Activated CD8-positive, alpha-beta T cell treated with anti-CD3 and anti-CD28 coated beads, Interleukin-2, amount 10 ng/mL, durations not matched to agents 7 days and 5 days (primary cell): Measurements from ENCODE around the gene STEAP1. TPM values are rescaled to one million over a fixed set of nuclear protein-coding genes. Genes with fewer than 3 reads are reported as not detected.
"Not testable (repeated sequence)": the region's sequence is repeated elsewhere in the genome, so short reads cannot be mapped to it uniquely, and the experiment has no call there.

Source experiments
- ATAC-seq: fragments of 150-1000 bp; cut with Tn5 transposase; one replicate; pipeline ENCODE4 v1.10.0; 2021; ENCODE audit warnings: moderate library complexity
- CTCF ChIA-PET: fragments of 350-600 bp; sonication (Branson Sonifier 250); formaldehyde crosslinking; loops from one replicate; lab custom pipeline; 2021; ENCODE audit warnings: antibody characterized with exemption; lab: Charles Lee
- POLR2A ChIA-PET: fragments of 350-600 bp; sonication (Branson Sonifier 250); formaldehyde crosslinking; loops from one replicate; lab custom pipeline; 2021; ENCODE audit warnings: antibody characterized with exemption; lab: Charles Lee
- DNase-seq: peaks from one replicate; pipeline ENCODE4 v3.0.0-alpha.2; 2020
- H3K27ac Mint-ChIP-seq: one replicate; pipeline ENCODE4 v1.8.0; 2021; ENCODE audit warnings: mild to moderate bottlenecking, mixed read lengths
- H3K27me3 Mint-ChIP-seq: one replicate; pipeline ENCODE4 v1.8.0; 2021; ENCODE audit warnings: low read depth, mixed read lengths
- H3K36me3 Mint-ChIP-seq: one replicate; pipeline ENCODE4 v1.8.0; 2021; ENCODE audit warnings: low read depth, mixed read lengths
- H3K4me1 Mint-ChIP-seq: one replicate; pipeline ENCODE4 v1.8.0; 2021; ENCODE audit warnings: low read depth, mixed read lengths
- H3K4me3 Mint-ChIP-seq: one replicate; pipeline ENCODE4 v1.8.0; 2021; ENCODE audit warnings: mild to moderate bottlenecking, mixed read lengths
- H3K9me3 Mint-ChIP-seq: one replicate; pipeline ENCODE4 v1.8.0; 2022; ENCODE audit warnings: mixed read lengths; ENCODE audit not compliant: insufficient read depth
- total RNA-seq, 2 experiments: library from RNA; stranded (reverse); gene quantifications; one replicate each; pipeline ENCODE4 v1.2.3, GENCODE V29; 2021

Gene STEAP1
- not detected for total RNA-seq

DNA sequence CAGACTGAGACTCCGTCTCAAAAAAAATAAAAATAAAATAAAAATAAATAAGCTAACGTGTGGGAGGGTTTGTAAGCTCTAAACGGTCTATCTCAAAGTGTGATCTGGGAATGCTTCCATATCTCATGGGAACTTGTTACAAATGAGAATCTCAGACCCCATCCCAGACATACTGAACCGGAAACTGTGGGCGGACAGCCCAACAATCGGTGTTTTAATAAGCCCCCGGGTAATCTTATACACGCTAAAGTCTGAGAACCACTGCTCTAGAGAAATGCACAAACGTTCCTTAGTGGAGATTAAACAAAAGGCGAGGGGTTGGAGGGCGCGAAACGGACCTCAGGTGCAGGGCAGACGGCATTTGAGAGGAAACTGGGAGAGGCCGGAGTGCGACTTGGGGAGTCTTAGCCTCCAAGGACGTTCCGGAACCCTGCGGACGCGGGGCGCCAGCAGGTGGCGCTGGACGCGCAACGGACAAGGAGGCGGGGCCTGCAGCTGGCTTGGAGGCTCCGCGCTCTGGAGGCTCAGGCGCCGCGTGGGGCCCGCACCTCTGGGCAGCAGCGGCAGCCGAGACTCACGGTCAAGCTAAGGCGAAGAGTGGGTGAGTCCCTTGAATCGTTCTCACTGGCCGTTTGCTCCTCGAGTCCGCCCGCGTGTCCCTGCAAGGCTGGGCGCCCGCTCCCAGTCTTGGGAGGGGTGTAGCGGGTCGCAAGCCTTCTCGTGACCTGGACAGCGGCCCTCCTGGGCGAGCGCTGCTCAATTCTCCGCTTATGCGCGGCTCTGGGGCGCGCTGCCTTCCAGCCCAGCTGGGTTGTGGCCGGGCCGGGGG lies at the start of gene STEAP1:
STEAP1 (plus strand) TSS at position 527 of the 829 bp plus-strand sequence. CDS start 5,320 bp downstream, outside the sequence.
- POLR2A ChIA-PET, H3K36me3 Mint-ChIP-seq, H3K9me3 Mint-ChIP-seq, H3K4me1 Mint-ChIP-seq, H3K27ac Mint-ChIP-seq: not testable (repeated sequence)
- Mint-ChIP-seq H3K4me3 (peak within 1 kb of the TSS; percentile 45), H3K27me3 (peaks cover 22% of the 10 kb centered on the region)
- CTCF ChIA-PET, result interaction anchor here (1.1 to 2.3 kb wide), 8 partner anchors 57 to 274 kb away, joined by 3 to 26 read pairs (median 4); partner anchors contain the start of gene STEAP2
- peak; percentile 100 for ATAC-seq
- peak; percentile 87 for DNase-seq

DNA sequence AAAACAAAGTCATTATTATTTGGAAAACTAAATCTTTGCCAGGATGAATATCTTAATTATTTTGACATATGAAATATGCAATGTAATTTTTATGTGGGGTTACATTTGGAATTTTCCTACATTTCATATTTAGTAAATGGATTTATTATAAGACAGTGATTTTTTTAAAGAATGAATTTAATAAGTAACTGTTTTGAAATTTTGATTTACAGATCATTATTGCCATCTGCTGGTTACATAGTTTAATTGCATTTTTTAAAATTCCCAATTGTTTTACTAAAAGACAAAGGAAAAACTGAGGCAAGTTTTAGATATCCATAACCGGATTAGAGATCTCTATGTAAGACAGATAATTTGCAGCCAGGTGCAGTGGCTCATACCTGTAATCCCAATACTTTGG lies 39.3 kb upstream of the STEAP1 start:
- H3K4me1 Mint-ChIP-seq, H3K9me3 Mint-ChIP-seq, POLR2A ChIA-PET, CTCF ChIA-PET, DNase-seq, H3K36me3 Mint-ChIP-seq, H3K27ac Mint-ChIP-seq, H3K4me3 Mint-ChIP-seq, ATAC-seq: not testable (repeated sequence)
- H3K27me3 Mint-ChIP-seq, result peaks cover 22% of the 10 kb centered on the region

DNA sequence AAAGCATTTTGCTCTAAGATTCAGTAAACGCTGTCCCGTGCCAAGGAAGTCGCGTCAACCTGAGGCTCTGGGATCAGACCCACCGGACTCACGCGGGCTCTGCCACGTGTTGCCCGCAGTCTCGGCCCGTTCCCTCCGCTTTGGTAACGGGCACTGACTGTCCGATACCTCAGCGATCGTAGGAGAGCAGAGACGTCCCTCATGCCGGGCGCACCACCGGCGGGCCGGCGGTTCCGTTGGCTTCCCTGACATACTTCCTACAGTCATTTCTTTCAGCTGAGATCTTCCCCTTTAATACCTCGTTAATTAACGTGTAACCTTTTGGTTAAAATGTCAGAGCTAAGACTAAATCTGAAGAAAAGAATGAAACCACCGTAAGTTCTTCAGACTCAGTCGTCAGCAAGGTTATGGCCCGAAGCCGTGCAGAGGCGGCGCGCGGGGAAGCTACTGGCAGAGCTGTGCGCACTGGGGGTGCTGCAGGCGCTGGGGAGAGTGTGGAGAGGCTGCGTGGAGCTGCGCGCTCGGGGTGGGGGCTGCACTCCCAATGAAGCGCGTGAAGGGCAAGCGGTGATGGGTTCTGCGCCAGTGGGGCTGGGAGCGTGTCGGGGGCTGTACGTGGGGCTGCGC lies 35.6 kb upstream of the STEAP1 start:
- DNase-seq, CTCF ChIA-PET: not testable (repeated sequence)
- ATAC-seq, result peak; percentile 36

DNA sequence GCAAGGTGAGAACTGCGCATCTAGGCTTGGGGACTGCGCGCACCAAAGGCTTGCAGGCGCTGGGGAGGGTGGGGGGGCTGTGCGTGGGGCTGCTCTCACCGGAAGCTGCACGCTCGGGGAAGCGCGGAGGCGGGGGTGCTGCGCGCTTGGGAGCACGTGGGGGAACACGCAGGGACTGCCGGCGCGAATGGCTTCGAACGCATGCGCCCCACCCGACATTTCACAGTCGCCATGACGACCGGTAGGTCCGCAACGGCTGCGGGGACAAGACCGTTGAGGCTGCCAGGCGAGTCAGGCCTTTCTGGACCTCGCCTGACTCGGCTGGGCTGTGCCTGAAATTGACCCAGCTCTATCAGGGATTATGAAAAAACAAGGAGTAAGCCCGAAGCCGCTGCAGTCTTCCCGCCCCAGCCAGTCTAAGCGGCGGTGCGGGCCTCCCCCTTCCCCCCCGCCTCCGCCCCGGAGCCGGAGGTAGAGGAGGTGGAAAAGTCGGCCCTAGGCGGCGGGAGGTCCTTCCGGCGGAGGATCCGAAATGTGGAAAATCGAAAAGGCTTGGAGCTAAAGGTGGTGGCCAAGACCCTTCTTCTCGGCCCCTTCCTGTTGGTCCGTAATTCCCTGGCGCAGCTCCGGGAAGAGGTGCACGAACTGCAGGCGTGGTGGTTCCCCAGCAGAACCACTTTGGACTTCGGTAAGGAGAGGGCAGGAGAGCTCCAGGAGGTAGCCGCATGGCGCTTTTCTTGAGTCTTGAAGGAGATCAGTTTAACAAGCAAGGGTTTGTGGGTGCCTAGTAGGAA lies 34.9 kb upstream of the STEAP1 start:
- no peak overlapping the region for H3K4me3 Mint-ChIP-seq

More for the DNA sequence above, 35.6 kb upstream of the STEAP1 start:
- Mint-ChIP-seq H3K27me3 (peaks cover 28% of the 10 kb centered on the region), H3K4me3 (peak overlapping the region; percentile 20)
- H3K36me3 Mint-ChIP-seq, H3K4me1 Mint-ChIP-seq, POLR2A ChIA-PET, H3K9me3 Mint-ChIP-seq, H3K27ac Mint-ChIP-seq: not testable (repeated sequence)

DNA sequence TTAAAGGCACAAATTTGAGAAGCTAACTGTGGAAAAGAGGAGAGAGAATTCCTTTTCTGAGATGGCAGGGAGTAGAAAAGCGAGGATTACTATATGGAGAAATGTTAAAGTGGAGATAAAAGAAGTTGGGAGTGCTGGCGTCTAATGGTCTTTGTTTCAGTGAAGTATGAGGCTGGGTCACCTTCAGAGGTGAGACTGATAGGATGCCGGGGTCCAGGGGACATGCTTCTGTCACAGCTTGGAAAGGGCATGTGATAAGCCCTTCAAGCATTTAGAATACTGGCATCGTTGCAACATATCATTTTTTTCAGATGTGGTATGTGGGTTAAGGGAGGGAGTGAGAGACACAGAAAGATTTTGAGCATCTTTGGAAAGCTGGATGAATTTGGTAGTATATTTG lies 34.1 kb upstream of the STEAP1 start:
- CTCF ChIA-PET, H3K9me3 Mint-ChIP-seq, DNase-seq, ATAC-seq, H3K4me3 Mint-ChIP-seq, H3K36me3 Mint-ChIP-seq, H3K27ac Mint-ChIP-seq, H3K4me1 Mint-ChIP-seq, POLR2A ChIA-PET: not testable (repeated sequence)
- H3K27me3 Mint-ChIP-seq, result peaks cover 28% of the 10 kb centered on the region

More for the DNA sequence above, 34.9 kb upstream of the STEAP1 start:
- POLR2A ChIA-PET, result no interaction called here
- H3K36me3 Mint-ChIP-seq, result no peaks in the 10 kb centered on the region
- H3K4me1 Mint-ChIP-seq, result peaks cover 7% of the 10 kb centered on the region
- no peak overlapping the region for H3K27ac Mint-ChIP-seq
- CTCF ChIA-PET, result no interaction called here
- H3K9me3 Mint-ChIP-seq, result no peaks in the 10 kb centered on the region
- ATAC-seq (peak; percentile 36), DNase-seq (peak; percentile 23)
- H3K27me3 Mint-ChIP-seq, result peaks cover 28% of the 10 kb centered on the region

DNA sequence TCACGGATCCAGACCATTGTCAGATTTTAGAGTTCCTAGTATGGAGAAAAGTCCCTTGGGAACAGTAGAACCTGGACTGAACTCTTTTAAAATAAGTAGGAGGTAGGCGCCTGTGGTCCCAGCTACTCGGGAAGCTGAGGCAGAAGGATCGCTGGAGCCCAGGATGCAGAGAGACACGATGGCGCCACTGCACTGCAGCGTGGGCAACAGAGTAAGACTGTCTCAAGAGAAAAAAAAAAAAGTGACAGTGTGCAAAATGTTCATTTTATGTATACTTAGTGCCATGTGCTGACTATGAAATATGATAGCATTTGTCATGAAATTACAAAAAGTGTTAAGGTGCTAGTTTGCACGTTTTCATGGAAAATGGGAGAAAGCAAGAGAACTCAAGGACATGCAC lies 22.5 kb upstream of the STEAP1 start:
- CTCF ChIA-PET, H3K4me1 Mint-ChIP-seq, H3K9me3 Mint-ChIP-seq, H3K27ac Mint-ChIP-seq, DNase-seq, H3K36me3 Mint-ChIP-seq, POLR2A ChIA-PET, ATAC-seq, H3K27me3 Mint-ChIP-seq, H3K4me3 Mint-ChIP-seq: not testable (repeated sequence)

DNA sequence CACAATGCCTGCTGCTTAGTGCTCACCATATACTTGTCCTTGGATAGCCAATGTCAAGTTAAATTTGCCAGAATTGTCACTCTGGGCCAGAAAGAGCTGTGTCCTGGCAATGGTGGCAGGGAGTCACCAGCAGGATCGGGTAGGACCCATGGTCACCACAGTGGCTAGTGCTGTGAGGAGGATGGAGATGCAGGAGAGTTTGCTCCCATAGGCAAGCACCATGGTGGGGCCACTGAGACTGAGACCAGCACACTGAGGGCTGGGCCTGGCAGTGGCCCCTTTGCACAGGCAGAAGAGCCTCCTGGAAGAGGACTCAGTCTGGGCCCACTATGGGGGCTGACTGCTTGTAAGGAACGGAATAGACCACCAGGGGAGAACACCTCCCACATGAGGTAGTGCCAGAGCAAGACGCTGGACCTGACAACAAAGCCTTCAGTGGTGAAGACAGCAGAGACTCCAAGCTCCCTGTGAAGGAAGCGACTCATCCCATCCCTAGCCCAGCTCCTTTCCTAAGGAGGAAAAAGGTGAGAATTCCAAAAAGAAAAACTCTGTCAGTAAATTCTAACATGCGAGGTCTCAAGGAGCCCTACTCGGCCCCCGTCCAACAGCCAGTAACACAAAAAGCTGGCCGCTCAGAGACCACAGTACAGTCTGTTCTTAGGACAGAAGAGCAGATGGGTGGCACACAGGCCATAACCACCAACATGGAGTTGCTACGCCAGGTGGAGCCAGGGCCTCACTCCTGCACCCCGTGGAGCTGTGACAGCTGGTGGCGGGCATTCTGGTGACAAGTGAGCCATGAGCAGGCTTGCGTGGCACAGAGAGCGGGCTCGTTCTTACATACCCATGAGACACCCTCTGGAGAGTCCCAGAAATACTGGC lies 6.9 kb upstream of the STEAP1 start:
- H3K4me3 Mint-ChIP-seq, H3K9me3 Mint-ChIP-seq, H3K27me3 Mint-ChIP-seq, DNase-seq, H3K36me3 Mint-ChIP-seq, H3K4me1 Mint-ChIP-seq, POLR2A ChIA-PET, ATAC-seq, H3K27ac Mint-ChIP-seq, CTCF ChIA-PET: not testable (repeated sequence)

DNA sequence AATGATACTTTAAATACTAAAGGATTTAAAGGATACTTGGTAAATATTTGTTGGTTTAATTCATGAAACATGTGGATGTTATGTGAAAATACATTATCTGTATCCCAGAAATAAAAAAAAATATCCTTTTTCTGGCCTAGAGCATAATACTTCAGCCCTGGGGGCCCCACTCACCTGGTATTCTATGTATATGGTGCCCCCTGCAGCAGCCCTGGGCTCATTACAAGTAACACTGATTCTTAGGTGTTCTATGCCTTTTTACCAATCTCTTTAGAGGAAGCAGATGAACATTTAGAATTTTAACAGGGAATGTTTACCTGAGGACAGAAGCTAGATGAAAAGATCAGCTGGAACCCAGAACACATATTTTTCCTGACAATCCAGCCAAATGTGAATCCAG lies 4.8 kb upstream of the STEAP1 start:
- DNase-seq, result peak; percentile 29
- H3K4me1 Mint-ChIP-seq, H3K9me3 Mint-ChIP-seq, ATAC-seq, H3K27ac Mint-ChIP-seq, H3K27me3 Mint-ChIP-seq, H3K36me3 Mint-ChIP-seq, CTCF ChIA-PET, POLR2A ChIA-PET, H3K4me3 Mint-ChIP-seq: not testable (repeated sequence)

DNA sequence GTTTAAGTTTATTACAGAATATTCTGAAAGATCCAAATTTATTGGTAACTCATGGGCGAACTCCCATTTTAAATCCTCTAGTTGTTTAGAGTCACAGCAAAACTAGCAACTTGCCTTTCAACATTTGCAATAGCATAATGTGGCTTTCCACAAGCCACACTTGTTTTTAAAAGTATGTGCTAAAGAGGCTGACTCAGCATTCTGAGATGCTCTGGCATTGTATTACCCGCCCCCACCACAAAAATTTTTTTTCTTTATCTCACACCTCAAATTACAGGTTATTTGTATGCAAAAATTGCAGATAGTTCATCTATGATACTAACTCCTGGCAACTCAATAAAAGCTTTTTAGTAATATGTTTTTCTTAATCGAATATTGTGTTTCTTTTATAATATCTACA lies 2.4 kb upstream of the STEAP1 start:
- not testable (repeated sequence) for H3K4me3 Mint-ChIP-seq, ATAC-seq

DNA sequence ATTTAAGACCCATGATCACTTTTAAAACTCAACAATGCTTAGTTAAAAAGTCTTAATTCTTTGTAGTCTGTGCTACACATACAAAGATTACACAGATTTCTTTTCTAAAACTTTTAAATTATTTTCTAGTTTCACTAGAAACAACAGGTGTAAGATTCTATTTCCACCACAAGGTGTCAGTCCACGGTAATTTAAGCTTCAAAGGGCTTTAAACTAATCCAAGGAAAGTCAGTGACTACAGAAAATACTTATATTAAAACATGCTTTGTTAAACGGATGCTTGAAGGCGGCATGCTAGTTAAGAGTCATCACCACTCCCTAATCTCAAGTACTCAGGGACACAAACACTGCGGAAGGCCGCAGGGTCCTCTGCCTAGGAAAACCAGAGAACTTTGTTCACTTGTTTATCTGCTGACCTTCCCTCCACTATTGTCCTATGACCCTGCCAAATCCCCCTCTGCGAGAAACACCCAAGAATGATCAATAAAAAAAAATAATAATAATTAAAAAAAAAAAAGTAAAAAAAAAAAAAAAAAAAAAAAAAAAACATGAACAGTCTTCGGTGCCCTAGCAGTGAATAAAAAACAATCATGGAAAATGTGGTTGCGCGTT lies 1.5 kb upstream of the STEAP1 start:
- H3K4me1 Mint-ChIP-seq, H3K4me3 Mint-ChIP-seq, H3K27ac Mint-ChIP-seq, H3K9me3 Mint-ChIP-seq, ATAC-seq, H3K36me3 Mint-ChIP-seq, POLR2A ChIA-PET: not testable (repeated sequence)
- H3K27me3 Mint-ChIP-seq, result peaks cover 22% of the 10 kb centered on the region
- DNase-seq, result peak; percentile 46
- CTCF ChIA-PET, result interaction anchor here (0.6 to 2.3 kb wide), 7 partner anchors 59 to 275 kb away, joined by 3 to 7 read pairs (median 4); partner anchors contain the start of gene STEAP2

More for the DNA sequence above, 2.4 kb upstream of the STEAP1 start:
- peaks cover 19% of the 10 kb centered on the region for H3K27me3 Mint-ChIP-seq
- H3K27ac Mint-ChIP-seq, H3K36me3 Mint-ChIP-seq, H3K4me1 Mint-ChIP-seq, DNase-seq, H3K9me3 Mint-ChIP-seq, POLR2A ChIA-PET: not testable (repeated sequence)
- CTCF ChIA-PET, result interaction anchor here (0.9 to 2.3 kb wide), 4 partner anchors 59 to 276 kb away, joined by 3 to 7 read pairs (median 5); partner anchors contain the start of gene STEAP2
